Muscle of leg (tissue), 11 donors: ENCODE measurements around the gene ARHGAP22. TPM values are rescaled to one million over a fixed set of nuclear protein-coding genes. Genes with fewer than 3 reads are reported as not detected.

Experiments used
- DNase-seq: peaks from one replicate; pipeline ENCODE4 v3.0.0; 2013
- H3K27ac ChIP-seq: one replicate; pipeline ENCODE4 v1.5.1; 2013; ENCODE audit warnings: mild to moderate bottlenecking, low read length, control low read depth
- H3K27me3 ChIP-seq: one replicate; pipeline ENCODE4 v1.6.1; 2013; ENCODE audit warnings: low read length; ENCODE audit not compliant: control insufficient read depth, insufficient read depth
- H3K36me3 ChIP-seq: one replicate; pipeline ENCODE4 v1.6.1; 2013; ENCODE audit warnings: low read length; ENCODE audit not compliant: control insufficient read depth, insufficient read depth
- H3K4me1 ChIP-seq: one replicate; pipeline ENCODE4 v1.6.1; 2013; ENCODE audit warnings: low read length; ENCODE audit not compliant: control insufficient read depth, insufficient read depth
- H3K4me3 ChIP-seq: one replicate; pipeline ENCODE4 v1.5.1; 2013; ENCODE audit warnings: low read length, control low read depth
- H3K9me3 ChIP-seq: replicated peaks from 2 replicates; pipeline ENCODE4 v1.6.1; 2013; ENCODE audit warnings: low read depth, low read length; ENCODE audit not compliant: control insufficient read depth
- WGBS: methylation state at CpG from one replicate; pipeline ENCODE4 v1.1.5; 2013; ENCODE audit warnings: missing lambda C conversion rate; ENCODE audit not compliant: insufficient coverage; 5-methylcytosine and 5-hydroxymethylcytosine counted together
- polyA plus RNA-seq, 8 donors: library from polyadenylated mRNA; unstranded; fragments of 120-200 nt; gene quantifications; one replicate each; pipeline versions ENCODE4 v1.2.1 to v1.2.3, GENCODE V29; 2013; ENCODE audit warnings: inconsistent platforms in 1 of 8, low replicate concordance in 1 of 8; ENCODE audit not compliant: insufficient read length in 8 of 8, insufficient read depth in 1 of 8
- total RNA-seq: library from RNA; stranded (reverse); fragments of 120-200 nt; gene quantifications from one replicate; pipeline ENCODE4 v1.2.4, GENCODE V29; 2013

ARHGAP22 gene
- total and polyA plus RNA-seq, 9 donors = 0.72 to 3.0 (median 1.2) TPM

- no peak for DNase-seq
- H3K36me3 ChIP-seq = no peaks in the 10 kb centered on the region
- WGBS = 66% methylated on average over 5 of the region's 5 CpGs
Measured at GRCh38 chr10:48457949-48458661, 146.8 kb downstream of the ARHGAP22 start.

GRCh38 chr10:48456808-48457761 lies 147.8 kb downstream of the ARHGAP22 start:
- no peaks in the 10 kb centered on the region for H3K36me3 ChIP-seq
- WGBS = 64% methylated on average over 16 of the region's 24 CpGs
- H3K27me3 ChIP-seq = no peaks in the 10 kb centered on the region
- H3K27ac ChIP-seq = no peak overlapping the region
- no peak for DNase-seq
- H3K4me1 ChIP-seq = peaks cover 27% of the 10 kb centered on the region
- no peaks in the 10 kb centered on the region for H3K9me3 ChIP-seq
- H3K4me3 ChIP-seq = no peak overlapping the region

More at GRCh38 chr10:48457949-48458661, 146.8 kb downstream of the ARHGAP22 start:
- Histone ChIP-seq H3K27ac (no peak overlapping the region), H3K27me3 (no peaks in the 10 kb centered on the region), H3K4me3 (no peak overlapping the region), H3K4me1 (peaks cover 27% of the 10 kb centered on the region), H3K9me3 (no peaks in the 10 kb centered on the region)

DNA sequence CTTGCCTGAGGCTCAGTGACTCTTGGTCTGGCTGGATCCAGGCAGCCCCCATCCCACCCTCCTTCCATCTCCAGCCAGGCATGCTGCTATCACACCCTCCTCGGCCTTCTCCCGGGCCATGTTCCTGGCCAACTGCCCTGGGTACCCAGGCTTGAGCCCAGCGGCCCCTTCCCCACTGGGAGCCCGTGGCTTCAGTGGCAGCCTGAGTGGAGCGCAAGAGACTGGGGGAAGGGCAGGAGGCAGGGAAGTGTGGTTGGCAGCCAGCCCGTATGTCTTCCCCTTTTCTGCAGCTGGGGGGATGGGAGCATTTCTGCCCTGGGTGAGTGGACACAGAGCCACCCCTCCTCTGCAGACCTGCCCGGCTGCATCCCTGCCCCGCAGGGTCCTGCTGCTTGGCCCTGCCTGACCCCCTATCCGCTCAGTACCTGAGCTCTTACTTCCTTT lies 148.5 kb downstream of the ARHGAP22 start:
- Histone ChIP-seq H3K4me1 (peaks cover 27% of the 10 kb centered on the region), H3K27ac (no peak overlapping the region), H3K27me3 (no peaks in the 10 kb centered on the region), H3K4me3 (no peak overlapping the region), H3K36me3 (no peaks in the 10 kb centered on the region), H3K9me3 (no peaks in the 10 kb centered on the region)
- DNase-seq = peak; percentile 73
- 11% methylated on average over 5 of the region's 9 CpGs for WGBS

GRCh38 chr10:48455392-48456151 lies 149.3 kb downstream of the ARHGAP22 start:
- H3K27me3 ChIP-seq = no peaks in the 10 kb centered on the region
- H3K9me3 ChIP-seq = no peaks in the 10 kb centered on the region
- no peak overlapping the region for H3K4me3 ChIP-seq
- H3K36me3 ChIP-seq = no peaks in the 10 kb centered on the region
- WGBS = 89% methylated on average over 13 of the region's 15 CpGs
- DNase-seq = peak; percentile 20
- peaks cover 27% of the 10 kb centered on the region for H3K4me1 ChIP-seq
- H3K27ac ChIP-seq = no peak overlapping the region

DNA sequence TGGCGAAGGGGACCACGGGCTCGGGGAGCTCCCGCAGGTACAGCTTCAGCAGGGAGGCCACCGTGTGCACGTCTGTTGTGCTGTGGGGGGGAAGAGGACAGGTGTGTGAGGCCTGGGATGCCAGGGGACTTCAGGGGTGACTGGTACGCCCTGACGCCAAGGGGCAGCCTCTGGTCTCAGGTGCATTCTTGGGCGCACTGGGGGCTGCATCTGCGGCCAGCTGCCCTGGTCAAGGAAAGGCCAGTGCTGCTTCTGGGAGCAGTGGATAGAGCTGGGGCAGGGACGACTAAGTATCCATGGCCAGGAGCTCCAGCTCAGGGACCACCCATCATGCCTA lies 149.8 kb downstream of the ARHGAP22 start:
- Histone ChIP-seq H3K4me3 (no peak overlapping the region), H3K27me3 (no peaks in the 10 kb centered on the region), H3K4me1 (peaks cover 27% of the 10 kb centered on the region), H3K27ac (no peak overlapping the region), H3K36me3 (no peaks in the 10 kb centered on the region), H3K9me3 (no peaks in the 10 kb centered on the region)
- no peak for DNase-seq
- WGBS = 75% methylated on average over 11 of the region's 11 CpGs

DNA sequence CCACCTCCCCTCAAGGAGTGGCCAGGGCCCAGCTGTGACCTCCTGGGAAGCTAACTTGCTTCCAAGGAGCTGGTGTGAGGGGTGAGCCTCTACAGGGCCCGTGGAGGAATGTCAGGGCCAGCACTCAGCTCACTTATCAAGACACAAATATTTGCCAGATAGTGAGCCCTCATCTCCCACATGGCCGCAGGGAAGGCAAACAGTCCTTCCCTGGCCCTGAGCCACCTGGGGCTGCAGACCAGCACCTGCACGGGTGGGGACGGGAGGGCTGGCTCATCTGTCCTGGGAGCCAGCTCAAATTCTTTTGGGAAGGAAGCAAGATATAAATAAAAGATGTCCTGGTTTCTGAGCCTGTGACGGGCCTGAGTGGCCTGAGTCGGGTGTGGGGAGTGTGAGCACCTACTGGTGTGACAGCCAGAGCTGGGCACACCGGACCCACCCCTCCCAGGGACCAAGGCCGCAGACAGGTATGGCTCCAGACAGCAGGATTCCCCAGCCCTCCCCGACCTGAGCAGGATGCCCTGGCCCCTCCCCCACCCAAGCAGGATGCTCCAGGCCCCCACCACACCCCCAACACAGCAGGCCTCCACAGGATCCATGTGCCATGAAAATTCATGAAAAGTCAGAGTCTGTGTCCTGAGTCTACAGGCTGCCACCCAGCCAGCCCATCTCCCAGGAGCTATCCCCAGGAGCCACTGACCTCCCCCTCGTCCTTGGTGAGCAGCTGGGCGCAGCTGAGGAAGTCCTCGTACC lies 150.4 kb downstream of the ARHGAP22 start:
- no peak for DNase-seq
- Histone ChIP-seq H3K27ac (no peak overlapping the region), H3K36me3 (no peaks in the 10 kb centered on the region), H3K27me3 (no peaks in the 10 kb centered on the region), H3K4me1 (peaks cover 27% of the 10 kb centered on the region), H3K9me3 (no peaks in the 10 kb centered on the region), H3K4me3 (no peak overlapping the region)
- WGBS = 57% methylated on average over 8 of the region's 12 CpGs

DNA sequence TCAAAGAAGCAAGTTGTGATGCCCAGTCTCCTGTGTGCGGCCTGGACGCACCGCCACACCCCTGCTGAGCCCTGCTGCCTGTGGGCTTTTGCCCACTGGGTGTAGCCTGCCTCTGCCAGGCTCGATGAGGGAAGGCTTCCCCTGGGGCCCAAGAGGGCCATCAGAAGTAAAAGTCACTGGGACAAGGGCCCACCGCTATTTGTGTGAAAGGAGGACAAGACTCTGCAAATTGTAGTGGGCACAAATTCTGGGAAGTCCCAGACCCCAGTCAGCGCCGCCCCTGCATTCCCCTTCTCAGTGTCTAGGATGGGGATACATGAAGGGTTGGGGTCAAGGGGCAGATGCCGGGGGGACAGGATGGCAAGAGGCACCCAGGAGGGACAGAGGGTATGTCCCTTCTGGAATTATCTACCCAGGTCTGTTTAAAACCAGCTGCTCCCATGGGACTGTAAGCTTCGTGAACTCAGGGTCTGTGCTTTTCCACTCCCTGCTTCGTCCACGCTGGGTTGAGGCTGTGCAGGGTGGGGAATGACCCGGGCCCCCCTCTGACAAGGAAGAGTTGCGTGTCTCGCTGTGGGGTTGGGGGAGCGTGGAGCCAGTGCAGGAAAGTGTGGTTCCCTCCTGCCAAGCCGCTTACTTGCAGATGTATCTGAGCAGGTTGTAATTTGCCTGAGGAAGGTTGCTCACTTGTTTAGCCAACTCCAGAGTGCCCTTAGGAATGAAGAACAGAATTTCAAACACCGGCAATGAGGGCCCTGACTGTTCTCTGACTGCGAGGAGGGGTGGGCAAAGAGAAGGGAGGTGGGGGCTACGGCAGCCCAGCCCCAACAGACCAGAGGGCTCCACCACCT lies 151.2 kb downstream of the ARHGAP22 start:
- no peaks in the 10 kb centered on the region for H3K27me3 ChIP-seq
- H3K36me3 ChIP-seq = no peaks in the 10 kb centered on the region
- no peaks in the 10 kb centered on the region for H3K9me3 ChIP-seq
- no peak for DNase-seq
- H3K4me1 ChIP-seq = peaks cover 27% of the 10 kb centered on the region
- H3K4me3 ChIP-seq = no peak overlapping the region
- no peak overlapping the region for H3K27ac ChIP-seq
- WGBS = 85% methylated on average over 7 of the region's 19 CpGs

DNA sequence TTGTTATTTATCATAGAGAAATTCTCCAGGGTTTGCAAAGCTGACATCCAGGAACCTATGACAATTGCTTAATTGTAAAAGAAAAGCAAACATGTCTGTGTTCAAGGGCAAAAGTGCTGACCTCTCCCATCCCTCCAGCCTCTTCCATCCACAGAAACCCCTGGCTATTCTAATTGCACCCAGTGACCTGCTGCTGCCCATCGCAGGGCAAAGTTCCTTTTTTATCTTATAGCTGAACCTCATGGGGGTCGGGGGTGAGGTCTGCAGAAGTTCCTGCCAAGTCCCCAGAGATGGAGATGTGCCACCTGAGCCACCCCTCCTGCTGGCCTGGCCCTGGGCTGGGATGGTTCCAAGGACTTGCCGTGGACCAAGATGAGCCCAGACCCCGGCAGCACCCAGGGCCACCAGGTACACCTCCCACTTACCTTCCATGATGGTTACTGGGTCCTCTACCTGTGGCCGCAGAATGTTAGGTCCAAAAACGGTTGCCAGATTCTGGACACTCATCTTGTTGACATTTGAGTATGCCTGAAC lies 151.9 kb downstream of the ARHGAP22 start:
- Histone ChIP-seq H3K4me3 (no peak overlapping the region), H3K36me3 (no peaks in the 10 kb centered on the region), H3K27me3 (no peaks in the 10 kb centered on the region), H3K9me3 (no peaks in the 10 kb centered on the region), H3K4me1 (peaks cover 27% of the 10 kb centered on the region), H3K27ac (no peak overlapping the region)
- no peak for DNase-seq
- 85% methylated on average over 5 of the region's 6 CpGs for WGBS
